ENCODE measurements around the gene GYPC.
"Not testable (repeated sequence)": the region's sequence is repeated elsewhere in the genome, so short reads cannot be mapped to it uniquely, and the experiment has no call there.

GYPC gene

GRCh38 chr2:126703311-126703710 is 47.4 kb downstream of the GYPC start:
- no peak for DNase-seq

- no peak for DNase-seq
Observed at GRCh38 chr2:126704434-126705160, 48.6 kb downstream of the GYPC start.

GRCh38 chr2:126707191-126707590 is 51.2 kb downstream of the GYPC start:
- DNase-seq: no peak

- DNase-seq: no peak
Observed at GRCh38 chr2:126707941-126708340, 52.0 kb downstream of the GYPC start.

- DNase-seq: no peak
Observed at GRCh38 chr2:126714191-126714965, 58.4 kb downstream of the GYPC start.

GRCh38 chr2:126715111-126715510 is 59.2 kb downstream of the GYPC start:
- DNase-seq: no peak

GRCh38 chr2:126715576-126716406 is 59.8 kb downstream of the GYPC start:
- DNase-seq: no peak

- DNase-seq: not testable (repeated sequence)
Observed at GRCh38 chr2:126717277-126717676, 61.3 kb downstream of the GYPC start.

- DNase-seq: no peak
Observed at GRCh38 chr2:126717928-126718327, 62.0 kb downstream of the GYPC start.

- no peak for DNase-seq
Observed at GRCh38 chr2:126719191-126719832, 63.4 kb downstream of the GYPC start.

GRCh38 chr2:126719833-126720351 is 63.9 kb downstream of the GYPC start:
- DNase-seq: no peak

- no peak for DNase-seq
Observed at GRCh38 chr2:126720638-126721037, 64.7 kb downstream of the GYPC start.

GRCh38 chr2:126722081-126722480 is 66.1 kb downstream of the GYPC start:
- no peak for DNase-seq

GRCh38 chr2:126722546-126722945 is 66.6 kb downstream of the GYPC start:
- DNase-seq: no peak

GRCh38 chr2:126723281-126723815 is 67.4 kb downstream of the GYPC start:
- DNase-seq: no peak

- no peak for DNase-seq
Observed at GRCh38 chr2:126725580-126725979, 69.6 kb downstream of the GYPC start.

- no peak for DNase-seq
Observed at GRCh38 chr2:126729896-126730295, 73.9 kb downstream of the GYPC start.

GRCh38 chr2:126730655-126731054 is 74.7 kb downstream of the GYPC start:
- DNase-seq: no peak

GRCh38 chr2:126731353-126731752 is 75.4 kb downstream of the GYPC start:
- no peak for DNase-seq

- DNase-seq: no peak
Observed at GRCh38 chr2:126732682-126733245, 76.8 kb downstream of the GYPC start.

- DNase-seq: no peak
Observed at GRCh38 chr2:126733795-126734194, 77.8 kb downstream of the GYPC start.

All from NCI-H2227 treated with DMSO at 0.1 percent for 48 hours (cell line).